ENCODE data around the gene ZMYND15.
"Not testable (repeated sequence)": the region's sequence is repeated elsewhere in the genome, so short reads cannot be mapped to it uniquely, and the experiment has no call there.

The ZMYND15 gene, protein sequence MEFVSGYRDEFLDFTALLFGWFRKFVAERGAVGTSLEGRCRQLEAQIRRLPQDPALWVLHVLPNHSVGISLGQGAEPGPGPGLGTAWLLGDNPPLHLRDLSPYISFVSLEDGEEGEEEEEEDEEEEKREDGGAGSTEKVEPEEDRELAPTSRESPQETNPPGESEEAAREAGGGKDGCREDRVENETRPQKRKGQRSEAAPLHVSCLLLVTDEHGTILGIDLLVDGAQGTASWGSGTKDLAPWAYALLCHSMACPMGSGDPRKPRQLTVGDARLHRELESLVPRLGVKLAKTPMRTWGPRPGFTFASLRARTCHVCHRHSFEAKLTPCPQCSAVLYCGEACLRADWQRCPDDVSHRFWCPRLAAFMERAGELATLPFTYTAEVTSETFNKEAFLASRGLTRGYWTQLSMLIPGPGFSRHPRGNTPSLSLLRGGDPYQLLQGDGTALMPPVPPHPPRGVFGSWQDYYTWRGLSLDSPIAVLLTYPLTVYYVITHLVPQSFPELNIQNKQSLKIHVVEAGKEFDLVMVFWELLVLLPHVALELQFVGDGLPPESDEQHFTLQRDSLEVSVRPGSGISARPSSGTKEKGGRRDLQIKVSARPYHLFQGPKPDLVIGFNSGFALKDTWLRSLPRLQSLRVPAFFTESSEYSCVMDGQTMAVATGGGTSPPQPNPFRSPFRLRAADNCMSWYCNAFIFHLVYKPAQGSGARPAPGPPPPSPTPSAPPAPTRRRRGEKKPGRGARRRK

DNA sequence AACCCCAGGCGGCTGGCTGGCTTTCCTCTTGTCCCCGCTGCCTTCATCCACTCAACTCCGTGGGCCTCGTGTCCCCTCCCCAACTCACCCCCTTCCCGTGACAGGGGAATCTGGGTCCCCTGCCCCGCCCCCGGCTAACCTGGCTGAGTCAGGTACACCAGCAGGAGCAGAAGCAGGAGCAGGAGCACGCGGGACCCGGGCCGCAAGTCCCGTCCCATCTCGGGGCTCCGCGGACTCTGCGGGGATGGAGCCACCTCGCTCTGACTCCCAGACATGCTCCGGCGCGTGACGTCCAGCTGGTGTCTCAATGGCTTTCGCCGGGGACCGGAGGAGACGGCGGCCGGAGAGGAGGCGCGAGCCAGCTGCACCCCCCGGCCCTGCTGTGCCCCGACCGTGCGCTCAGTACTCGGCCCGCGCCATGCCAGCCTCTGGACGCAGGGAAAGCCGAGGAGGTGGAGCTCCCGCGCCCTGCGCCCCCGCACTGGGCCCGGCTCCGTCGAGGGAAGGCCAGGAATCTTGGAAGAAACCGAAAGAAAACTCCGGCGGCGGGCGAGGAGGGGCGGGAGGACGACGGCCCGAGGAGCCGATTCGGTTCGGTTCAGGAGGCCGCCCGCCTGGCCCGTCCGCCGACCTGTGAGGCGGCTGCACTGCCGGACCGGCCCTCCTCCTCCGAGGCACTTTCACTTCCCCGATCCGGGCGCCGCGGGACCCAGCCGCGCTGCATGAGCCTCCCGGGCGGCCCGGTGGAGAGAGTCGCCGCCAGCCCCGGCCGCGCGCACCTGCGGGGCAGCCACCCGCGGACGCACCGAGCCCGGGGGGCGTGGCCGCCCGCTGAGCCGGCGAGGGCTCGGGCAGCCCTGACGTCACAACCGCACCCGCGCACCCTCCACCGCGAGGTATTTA is at the start of gene ZMYND15, which contains the start of gene CXCL16:
TSS of gene ZMYND15 (plus strand) at position 712 of the 903 bp plus-strand sequence. CDS start 716 bp downstream, outside the sequence.
TSS of gene CXCL16 (minus strand) at position 807 of the 903 bp plus-strand sequence. CDS start at position 218, 589 bp downstream.
- no peak for DNase-seq

DNA sequence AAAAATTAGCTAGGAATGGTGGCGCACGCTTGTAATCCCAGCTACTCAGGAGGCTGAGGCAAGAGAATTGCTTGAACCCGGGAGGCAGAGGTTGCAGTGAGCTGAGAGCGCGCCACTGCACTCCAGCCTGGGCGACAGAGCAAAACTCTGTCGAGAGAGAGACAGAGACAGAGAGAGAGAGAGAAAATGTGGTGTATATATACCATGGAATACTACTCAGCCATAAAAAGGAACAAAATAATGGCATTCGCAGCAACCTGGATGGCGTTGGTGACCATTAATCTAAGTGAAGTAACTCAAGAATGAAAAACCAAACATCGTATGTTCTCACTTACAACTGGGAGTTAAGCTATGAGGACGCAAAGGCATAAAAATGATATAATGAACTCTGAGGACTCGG is 49.8 kb upstream of the ZMYND15 start:
- DNase-seq: not testable (repeated sequence)

DNA sequence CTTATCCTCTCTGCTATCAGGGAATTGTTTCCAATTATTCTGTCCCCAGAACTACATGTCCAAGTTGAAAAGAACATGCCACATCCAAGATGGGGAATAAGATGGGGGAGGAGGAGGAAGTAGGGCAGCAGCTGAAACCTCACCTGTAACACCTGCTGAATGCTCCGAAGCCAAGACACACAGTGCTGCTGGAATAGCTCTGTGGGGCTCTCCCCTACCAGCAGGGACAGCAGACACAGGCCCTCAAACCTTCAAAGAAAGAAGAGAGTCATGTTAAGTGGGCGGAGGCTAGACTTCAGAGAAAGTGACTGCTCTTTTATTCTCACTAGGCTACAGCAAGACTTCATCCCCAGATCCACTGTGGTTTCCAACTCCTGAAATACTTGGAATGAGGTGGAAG is 48.9 kb upstream of the ZMYND15 start:
- no peak for DNase-seq

DNA sequence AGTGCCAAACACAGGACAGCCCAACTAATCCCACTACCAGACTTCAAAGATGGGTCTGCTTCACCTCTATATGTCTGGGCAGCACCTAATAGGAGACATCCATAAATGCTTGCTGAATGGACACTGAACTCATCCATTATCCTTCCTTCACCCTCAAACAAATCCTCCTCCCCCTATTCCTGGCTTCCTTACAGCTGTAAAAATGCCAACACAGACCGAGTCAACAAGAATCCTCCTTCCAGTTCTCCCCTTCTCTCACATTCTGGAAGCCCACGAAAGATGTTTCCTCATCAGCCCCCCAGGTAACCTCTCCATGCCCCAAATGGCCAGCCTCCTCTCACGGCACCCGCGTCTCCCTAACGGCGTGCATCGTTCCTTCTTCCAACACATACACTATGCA is 47.9 kb upstream of the ZMYND15 start:
- no peak for DNase-seq

DNA sequence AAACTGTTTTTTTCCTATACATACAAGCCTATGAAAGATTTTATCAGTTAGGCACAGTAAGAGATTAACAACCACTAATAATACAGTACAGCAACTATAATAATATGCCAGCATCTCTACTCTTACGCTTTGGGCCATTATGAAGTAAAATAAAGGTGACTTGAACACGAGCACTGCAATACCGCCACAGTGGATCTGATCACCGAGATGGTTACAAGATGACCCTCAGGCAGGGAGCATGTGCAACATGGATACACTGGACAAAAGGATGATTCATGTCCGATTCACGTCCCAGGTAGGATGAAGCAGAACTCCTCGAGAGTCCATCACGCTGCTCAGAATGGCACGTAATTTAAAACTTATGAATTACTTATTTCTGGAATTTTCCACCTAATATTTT is 46.2 kb upstream of the ZMYND15 start:
- no peak for DNase-seq

DNA sequence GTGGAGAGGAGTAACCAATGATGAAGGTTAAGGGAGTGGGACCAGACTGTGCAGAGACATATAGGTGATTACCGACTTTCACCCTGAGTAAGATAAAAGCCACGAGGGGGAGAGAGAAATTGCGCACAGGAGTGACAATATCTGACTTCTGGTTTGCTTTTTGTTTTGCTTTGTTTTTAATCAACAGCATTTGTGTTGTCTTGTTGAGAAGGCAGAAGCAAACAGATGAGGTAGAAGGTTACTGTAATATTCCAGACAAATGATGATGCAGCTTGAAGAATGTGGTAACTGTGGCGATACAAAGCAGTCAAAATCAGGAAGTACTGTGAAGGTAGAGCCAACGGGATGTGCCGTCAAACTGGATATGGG is 43.2 kb upstream of the ZMYND15 start:
- DNase-seq: no peak

DNA sequence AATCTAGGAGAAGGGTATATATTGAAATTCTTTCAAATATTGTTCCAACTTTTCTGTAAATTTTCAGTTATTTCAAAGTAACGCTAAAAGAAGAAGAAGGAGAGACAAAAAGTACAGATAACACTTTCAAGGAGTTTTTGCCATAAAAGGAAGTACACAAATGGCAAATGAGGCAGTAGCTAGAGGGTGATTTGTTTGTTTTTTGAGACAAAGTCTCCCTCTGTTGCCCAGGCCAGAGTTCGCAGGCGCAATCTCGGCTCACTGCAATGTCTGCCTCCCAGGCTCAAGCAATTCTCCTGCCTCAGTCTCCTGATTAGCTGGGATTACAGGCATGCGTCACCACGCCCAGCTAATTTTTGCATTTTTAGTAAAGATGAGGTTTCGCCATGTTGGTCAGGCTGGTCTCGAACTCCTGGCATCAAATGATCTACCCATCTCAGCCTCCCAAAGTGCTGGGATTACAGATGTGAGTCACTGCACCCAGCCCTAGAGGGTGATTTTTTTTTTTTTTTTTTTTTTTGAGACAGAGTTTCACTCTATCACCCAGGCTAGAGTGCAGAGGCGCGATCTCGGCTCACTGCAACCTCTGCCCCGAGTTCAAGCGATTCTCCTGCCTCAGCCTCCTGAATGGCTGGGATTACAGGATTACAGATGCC is 40.1 kb upstream of the ZMYND15 start:
- not testable (repeated sequence) for DNase-seq

DNA sequence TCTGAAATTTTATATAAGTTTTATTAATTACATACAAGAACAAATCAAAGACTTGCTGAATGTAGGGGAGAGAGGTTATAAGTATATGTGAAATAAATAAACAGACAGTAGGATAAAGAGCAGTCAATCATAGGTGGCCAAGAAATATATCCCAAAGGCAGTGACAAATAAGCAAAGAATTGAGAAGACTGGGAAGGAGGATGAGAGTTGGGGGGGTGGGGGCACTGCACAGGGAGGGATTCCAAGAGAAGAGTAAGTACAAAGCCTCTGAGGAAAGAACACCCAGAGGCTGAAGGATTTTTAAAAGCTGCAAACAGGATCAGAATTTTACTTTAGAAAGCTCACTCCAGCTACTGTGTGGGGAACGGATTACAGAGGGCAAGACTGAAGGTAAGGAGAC is 38.5 kb upstream of the ZMYND15 start:
- DNase-seq: no peak

DNA sequence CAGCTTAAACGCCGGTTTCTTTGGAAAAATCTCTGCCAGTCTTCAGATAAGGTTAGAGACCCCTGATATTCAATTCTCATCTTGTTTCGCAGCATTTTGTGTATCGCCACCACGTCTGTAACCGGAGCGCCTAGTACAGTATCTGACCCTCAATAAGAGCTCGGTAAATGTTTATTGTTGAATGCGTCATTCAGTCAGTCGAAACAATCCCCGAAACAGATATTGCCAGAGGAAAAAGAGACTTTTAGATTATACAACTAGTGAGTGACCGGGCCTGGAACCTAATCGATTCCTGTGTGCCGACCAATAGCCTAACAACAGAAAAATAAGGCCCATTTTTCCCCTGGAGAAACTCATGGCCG is 36.3 kb upstream of the ZMYND15 start:
- no peak for DNase-seq

DNA sequence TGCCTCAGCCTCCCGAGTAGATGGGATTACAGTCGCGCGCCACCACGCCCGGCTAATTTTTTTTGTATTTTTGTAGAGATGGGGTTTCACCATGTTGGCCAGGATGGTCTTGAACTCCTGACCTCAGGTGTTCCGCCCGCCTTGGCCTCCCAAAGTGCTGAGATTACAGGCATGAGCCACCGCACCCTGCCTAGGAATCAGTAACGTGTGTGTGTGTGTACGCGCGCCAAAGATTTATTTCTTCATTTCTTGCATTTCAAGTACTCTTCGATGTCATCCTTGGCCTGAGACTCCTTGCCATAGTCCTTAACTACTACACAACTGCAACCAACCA is 35.1 kb upstream of the ZMYND15 start:
- not testable (repeated sequence) for DNase-seq

DNA sequence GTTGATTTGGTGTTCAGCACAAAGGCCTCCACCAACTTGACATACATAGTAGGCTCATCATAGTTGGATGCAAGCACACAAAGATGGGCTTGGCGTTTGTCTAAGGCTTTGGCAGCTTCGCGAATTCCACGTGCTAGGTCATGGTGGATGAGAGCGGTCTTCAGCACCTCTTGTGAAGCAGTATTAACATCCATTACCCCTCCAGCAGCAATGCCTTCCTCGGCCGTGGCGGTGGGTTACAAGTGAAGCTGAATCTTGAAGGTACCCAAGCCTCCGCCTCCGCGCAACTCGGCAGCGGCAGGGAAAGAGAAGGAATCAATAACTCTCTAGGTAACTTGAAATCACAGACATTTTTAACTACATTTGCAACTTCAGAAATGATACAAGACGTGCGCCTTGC is 34.6 kb upstream of the ZMYND15 start:
- DNase-seq: no peak

DNA sequence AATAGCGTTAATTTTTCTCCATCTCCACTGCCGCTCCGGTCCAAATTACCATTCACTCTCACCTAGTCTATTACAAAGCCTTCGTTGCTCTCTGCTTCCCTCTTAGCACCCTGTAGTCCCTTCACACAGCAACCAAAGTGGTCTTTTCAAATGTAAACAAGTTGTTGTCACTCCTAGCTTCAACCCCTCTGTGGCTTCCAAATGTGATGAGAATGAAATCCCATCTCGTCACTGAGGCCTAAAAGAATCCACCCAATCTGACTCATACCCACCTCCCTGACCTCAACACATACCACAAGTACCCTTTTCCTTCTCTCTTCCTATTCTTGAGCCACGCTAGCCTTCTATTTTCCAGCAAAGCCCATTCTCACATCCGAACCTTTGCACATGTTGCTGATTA is 33.5 kb upstream of the ZMYND15 start:
- no peak for DNase-seq

DNA sequence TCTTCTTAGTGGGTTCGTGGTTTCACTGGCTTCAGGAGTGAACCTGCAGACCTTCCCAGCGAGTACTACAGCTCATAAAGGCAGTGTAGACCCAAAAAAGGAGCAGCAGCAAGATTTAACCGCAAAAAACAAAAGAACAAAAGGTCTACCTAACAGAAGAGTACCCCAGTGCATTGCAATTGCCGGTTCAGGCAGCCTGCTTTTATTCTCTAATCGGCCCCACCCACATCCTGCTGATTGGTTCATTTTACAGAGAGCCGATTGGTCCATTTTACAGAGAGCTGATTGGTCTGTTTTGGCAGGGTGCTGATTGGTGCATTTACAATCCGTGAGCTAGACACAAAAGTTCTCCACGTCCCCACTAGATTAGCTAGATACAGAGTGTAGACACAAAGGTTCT is 31.2 kb upstream of the ZMYND15 start:
- peak; percentile 17 for DNase-seq

DNA sequence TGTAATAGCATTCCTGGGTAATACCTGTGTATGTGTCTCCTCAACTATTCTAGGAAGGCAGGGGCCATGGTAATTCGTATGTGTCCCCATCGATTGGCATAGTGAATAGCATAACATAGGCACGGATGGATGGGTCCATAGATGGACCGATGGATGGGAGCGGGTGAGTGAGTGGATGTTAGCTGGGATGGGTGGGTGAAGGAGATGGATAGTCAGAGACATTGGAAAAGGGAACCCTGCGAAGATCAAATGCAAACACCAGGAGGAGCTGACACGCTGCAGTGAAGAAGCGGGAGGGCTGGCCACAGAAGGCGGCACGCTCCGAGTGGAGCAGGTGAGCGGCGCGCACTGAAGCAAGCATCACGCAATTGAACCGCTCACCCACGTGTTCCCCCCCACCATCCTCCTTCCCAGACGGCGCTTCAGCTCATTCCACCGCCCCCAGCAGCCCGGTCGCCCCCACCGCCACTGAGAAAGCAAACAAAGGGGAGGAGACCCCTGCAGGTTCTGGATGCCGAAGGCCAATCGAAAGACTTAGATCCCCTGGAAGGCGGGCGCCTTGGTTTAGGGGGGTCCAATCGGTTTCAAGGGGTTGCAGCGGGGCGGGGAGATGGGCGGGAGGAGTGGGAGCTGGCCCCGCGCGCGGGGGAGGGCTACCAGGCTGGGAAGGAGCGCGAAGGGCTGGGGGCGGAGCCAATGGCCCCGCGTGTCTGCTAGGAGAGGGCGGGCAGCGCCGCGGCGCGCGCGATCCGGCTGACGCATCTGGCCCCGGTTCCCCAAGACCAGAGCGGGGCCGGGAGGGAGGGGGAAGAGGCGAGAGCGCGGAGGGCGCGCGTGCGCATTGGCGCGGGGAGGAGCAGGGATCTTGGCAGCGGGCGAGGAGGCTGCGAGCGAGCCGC is 29.6 kb upstream of the ZMYND15 start, which contains the start of gene ARRB2:
TSS of gene ARRB2 (plus strand) at position 839 of the 899 bp plus-strand sequence. CDS start 90 bp downstream, outside the sequence.
- DNase-seq: peak; percentile 99

DNA sequence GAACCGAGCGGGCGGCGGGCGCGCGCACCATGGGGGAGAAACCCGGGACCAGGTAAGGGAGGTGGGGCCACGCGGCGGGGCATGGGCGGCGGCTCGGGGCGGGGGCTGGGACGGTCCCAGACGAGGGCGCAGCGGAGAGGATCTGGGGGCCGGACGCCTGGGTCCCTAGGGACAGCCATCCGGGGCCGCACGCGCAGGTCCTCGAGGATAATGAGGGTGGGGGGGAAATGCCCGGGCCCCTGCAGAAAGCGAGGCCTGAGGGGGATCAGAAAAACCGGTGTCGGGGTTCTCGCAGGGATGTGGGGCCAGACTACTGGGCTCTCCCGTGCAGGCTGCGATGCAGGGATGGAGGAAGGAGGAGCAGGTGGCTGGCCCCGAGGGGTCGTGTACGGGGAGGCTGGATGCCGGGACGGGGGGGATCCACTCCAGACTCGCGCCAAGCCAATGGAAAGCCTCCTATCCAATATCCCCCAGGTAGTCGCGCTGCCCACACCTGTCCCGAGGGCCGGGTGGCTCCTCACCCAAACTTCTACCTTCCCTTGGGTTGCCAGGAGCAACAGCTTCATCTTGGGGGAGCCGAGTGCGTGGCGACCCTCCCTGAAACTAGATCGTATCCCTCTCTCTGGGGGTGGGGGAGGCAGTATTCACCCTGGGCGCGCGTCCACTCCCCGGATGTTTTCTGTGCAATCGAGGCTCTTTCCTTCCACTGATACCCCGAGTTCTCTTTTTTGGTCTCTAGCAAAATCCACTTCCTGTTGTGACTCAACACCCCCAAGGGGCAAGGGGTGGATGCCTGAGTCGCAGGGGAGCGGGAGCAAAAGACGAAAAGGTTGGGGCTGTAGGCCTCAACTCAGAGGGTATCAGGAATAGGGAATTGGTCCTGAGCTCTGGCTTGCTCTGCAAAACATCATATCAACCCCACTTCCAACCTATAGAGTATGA is 28.7 kb upstream of the ZMYND15 start:
- no peak for DNase-seq

DNA sequence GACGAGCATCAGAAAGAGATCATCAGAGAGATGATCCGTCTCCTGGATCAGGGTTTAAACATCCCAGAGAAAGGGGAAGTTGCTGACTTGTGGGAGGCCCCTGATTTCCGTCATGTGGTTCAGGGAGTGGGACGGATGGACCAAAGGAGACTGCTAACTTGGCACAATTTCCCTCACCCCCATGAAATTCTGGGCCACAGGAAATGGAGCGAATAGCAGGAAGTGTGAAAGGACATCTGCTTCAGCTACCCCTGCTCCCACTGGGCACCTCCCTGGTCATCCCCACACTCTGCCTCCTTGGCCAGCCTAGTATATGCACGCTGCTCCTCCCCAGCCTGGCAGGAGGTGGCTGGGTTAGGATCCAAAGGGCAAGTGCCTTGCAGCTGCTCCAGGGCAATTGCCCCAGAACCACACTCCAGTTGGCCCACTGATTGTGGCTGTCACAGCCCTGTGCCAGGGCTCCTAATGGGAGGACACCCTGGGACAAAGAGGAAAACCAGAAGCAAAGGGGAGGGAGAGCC is 27.9 kb upstream of the ZMYND15 start:
- DNase-seq: no peak

DNA sequence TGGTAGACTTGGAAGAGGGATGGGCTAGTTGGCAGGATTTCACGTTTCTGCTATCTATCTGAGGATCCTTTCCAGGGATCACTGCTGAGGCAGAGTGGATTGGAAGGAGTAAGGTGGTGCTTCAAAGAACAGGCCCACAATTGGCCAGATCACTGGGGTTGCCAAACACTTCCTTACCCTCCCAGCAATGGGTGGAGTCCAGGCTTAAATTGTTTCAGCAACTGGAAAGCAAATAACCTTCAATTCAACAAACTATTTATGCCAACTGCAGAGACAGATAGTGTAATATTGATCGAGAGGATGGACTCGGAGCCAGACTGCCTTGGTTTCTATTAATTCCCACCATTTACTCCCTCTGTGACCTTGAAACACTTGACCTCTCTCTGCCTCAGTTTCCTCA is 27.1 kb upstream of the ZMYND15 start:
- DNase-seq: no peak

DNA sequence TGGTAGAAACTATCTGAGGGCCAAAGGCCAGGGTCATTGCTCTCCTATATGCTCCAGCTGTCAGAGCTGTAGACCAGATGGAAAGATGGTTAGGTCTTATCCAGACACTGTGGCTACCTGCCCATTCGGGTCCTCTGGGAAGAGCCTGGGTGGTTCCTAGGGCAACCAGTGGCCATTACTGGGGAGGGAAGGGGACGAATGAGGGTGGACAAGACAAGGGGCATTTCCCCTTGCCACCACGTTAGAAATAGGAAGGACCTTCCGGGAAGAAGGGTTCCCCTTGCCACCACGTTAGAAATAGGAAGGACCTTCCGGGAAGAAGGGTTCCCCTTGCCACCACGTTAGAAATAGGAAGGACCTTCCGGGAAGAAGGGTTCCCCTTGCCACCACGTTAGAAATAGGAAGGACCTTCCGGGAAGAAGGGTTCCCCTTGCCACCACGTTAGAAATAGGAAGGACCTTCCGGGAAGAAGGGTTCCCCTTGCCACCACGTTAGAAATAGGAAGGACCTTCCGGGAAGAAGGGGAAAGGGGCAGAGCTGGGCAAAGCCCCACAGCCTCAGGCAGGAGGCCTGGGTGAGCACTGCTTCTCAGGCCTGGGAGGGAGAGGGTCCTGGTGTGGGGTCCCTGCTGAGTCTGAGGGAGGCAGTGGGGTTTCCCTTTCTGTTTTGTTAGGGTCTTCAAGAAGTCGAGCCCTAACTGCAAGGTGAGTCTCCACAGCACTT is 25.1 kb upstream of the ZMYND15 start:
- not testable (repeated sequence) for DNase-seq

DNA sequence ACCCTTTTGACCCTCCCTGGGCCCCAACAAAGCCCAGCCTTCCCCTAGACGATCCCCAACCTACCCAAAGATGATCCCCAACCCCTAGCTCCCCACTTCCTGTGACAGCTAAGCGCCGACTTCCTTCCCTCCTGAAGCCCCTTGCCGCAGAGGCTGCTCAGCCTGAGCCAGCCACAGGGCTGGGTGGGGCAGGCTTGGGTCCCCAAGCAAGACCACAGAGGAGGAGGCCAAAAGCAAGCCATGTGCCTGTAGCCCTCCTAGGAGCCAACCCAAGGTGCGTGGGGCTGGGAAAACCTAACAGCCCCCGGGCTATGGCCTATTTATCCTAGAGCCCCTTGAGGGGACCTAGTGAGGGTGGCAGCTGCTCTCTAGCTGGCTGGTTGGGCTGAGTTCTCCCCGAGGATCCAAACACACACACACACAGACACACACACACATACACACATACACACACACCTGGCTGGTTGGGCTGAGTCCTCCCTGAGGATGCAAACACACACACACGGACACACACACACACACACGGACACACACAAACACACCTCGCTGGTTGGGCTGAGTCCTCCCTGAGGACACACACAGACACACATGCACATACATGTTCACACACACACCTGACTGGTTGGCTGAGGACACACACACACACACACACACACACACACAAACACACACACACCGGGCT is 24.4 kb upstream of the ZMYND15 start:
- DNase-seq: no peak

All from NCI-H748 treated with DMSO at 0.1 percent for 48 hours (cell line).